HuH-7 (cell line): Measurements from ENCODE around the gene TCEANC2.
"Not testable (repeated sequence)": the region's sequence is repeated elsewhere in the genome, so short reads cannot be mapped to it uniquely, and the experiment has no call there.

Experiments used
- DNase-seq: peaks from one replicate; pipeline ENCODE4 v3.0.0; 2011; ENCODE audit warnings: low spot score

The TCEANC2 gene

GRCh38 chr1:54088385-54088784 is 35.0 kb downstream of the TCEANC2 start:
- DNase-seq, result no peak

GRCh38 chr1:54091666-54092065 is 38.3 kb downstream of the TCEANC2 start:
- no peak for DNase-seq

GRCh38 chr1:54094001-54094729 is 40.8 kb downstream of the TCEANC2 start:
- no peak for DNase-seq

DNA sequence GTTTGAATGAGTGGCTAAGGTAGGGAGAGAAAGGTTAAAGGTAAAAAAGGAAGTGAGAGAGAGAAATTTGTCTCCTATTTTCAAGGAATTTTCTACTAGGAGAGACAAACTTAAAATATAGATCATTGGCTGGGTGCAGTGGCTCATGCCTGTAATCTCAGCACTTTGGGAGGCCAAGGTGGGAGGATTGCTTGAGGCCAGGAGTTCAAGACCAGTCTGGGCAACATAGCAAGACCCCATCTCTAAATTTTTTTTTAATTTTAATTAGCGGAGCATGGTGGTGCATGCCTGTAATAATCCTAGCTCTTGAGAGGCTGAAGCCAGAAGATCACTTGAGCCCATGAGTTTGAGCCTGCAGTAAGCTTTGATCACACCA is 41.3 kb downstream of the TCEANC2 start:
- not testable (repeated sequence) for DNase-seq

- no peak for DNase-seq
Measured at GRCh38 chr1:54095546-54096226, 42.3 kb downstream of the TCEANC2 start.

DNA sequence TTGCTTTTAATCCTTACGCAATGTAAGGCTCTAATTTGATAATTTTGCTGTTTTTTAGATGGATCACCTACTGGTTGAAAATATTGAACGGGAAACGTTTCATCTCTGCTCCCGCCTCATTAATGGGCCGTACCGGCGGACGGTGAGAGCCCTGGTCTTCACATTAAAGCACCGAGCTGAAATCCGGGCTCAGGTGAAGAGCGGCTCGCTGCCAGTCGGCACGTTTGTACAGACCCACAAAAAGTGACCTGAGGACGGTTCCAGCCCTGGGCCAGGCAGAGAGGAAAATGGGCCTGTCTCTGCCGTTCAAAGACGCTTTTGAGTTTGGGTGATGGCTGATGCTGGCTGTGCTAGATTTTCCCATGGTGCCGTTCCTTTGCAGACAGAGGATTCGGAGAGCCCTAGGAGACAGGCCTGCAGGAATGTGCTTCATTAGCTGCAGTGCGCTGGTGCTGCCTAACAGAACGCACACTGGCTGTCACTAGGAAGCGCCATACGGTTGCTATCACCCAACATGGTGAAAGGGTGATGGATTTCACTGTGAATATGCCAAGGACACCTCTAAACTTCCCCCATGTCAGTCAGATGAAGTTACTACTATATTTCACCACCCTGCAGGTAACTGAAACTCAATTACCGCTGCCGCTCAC is 42.9 kb downstream of the TCEANC2 start:
- no peak for DNase-seq

DNA sequence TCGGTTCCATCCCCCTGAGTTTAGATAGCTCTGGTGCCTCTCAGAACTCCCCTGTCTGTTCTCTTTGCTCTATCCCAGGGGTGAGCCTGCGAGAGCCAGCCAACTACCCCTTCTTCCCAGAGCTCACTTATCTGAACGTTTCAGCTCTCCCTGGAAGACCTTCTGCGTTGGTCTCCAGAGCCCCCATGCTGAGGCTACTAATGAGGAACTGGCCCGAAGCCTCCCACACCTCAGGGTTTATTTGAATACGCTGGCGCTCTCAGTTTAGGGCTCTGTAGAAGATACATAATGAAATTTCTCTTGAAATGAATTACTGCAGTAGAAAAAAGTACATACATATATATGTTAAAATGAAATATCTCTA is 43.5 kb downstream of the TCEANC2 start:
- no peak for DNase-seq

GRCh38 chr1:54099061-54099610 is 45.7 kb downstream of the TCEANC2 start:
- no peak for DNase-seq

GRCh38 chr1:54100500-54100899 is 47.1 kb downstream of the TCEANC2 start:
- no peak for DNase-seq

- no peak for DNase-seq
Measured at GRCh38 chr1:54103414-54103813, 50.0 kb downstream of the TCEANC2 start.

- not testable (repeated sequence) for DNase-seq
Measured at GRCh38 chr1:54104613-54105012, 51.2 kb downstream of the TCEANC2 start.

DNA sequence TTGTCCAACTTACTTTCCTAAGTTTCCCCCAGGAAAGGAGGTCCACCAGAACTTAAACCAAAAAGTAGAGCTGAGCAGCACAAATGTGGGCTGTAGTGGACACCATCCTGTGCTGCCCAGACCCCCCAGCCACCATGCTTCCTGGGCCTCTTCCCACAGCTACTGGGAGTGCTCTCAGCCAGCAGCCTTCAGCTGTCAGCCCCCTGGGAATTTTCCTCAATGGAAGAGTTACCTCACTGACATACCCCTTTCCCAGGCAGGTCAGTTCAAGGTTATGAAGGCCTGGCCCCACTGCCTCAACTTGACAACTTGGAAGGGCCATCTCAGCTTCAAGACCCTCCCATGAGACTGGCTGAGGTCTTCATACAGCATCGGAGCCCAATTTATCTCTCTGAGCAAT is 51.7 kb downstream of the TCEANC2 start:
- no peak for DNase-seq

DNA sequence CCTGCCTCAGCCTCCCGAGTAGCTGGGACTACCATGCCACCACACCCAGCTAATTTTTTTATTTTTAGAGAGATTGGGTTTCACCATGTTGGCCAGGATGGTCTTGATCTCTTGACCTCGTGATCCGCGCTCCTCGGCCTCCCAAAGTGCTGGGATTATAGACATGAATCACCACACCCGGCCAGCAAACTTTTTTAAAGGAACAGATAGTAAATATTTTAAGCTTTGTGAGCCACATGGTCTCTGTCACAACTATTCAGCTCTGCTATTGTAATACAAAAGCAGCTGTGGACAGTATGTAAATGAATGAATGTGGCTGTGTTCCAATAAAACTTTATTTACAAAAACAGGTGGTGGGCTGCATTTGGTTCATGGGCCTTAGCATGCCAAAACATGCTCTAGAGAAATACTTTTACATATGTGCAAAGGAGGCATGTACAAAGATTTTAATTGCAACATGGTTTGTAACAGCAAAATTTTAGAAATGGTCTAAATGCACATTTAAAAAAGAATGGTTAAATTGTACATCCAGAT is 52.4 kb downstream of the TCEANC2 start:
- DNase-seq, result no peak

GRCh38 chr1:54107131-54107530 is 53.7 kb downstream of the TCEANC2 start:
- DNase-seq, result no peak

DNA sequence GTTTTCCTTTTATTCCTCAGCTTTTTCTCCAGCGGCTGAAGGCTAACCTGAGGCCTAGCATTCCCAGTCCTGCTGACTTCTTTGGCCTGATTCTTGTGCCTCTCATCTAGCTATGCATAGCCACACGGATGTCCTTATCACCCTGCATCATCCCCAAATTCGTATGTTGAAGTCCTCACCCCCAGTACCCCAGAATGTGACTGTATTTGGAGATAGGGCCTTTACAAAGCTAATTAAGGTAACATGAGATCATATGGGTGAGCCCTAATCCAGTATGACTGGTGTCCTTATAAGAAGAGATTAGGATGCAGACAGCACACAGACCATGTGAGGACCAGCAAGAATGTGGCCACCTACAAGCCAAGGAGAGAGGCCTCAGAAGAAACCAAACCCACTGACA is 54.7 kb downstream of the TCEANC2 start:
- DNase-seq, result no peak

DNA sequence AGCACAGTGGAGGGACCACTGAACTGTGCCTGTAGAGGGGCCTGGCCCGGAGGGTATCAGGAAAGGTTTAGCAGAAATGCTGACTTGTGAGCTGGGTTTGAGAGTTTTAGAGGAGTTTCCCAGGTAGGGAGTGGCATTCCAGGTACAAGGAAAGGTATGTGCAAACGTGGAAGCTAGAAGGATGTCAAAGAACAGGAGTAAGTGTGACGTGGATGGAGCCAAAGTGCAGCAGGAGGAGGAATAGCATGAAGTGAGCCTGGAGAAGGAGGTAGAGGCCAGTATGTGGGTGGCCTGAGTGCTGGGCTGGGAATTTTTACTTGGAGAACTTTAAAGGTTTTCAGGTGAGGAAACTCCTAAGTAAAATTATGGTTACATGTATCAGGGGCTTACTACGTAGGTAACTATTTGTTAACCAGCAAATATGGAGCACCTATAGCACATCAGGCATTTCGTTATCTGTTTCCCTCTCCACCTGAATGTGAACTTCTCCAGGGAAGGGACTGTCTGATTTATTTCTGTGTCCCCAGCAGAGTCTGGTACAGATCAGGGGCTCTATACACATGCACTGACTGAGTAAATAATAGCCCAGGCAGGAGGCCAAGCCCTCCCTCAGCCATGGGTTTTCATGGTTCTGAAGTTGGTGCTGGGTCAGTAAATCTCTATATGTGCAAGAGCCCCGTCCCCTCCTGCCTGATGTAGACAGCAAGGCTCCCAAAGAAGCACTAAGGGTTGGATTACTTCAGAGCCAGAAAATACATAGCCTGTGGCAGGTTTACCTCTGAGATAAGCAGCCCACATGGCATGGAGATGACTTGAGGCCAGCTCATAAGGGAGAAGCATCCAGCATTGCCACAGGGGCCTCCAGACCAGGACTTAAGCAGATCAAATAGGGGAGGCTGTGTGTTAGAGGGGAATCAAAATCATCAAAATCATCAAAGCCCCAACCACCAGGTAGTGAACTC is 56.0 kb downstream of the TCEANC2 start:
- DNase-seq, result no peak

DNA sequence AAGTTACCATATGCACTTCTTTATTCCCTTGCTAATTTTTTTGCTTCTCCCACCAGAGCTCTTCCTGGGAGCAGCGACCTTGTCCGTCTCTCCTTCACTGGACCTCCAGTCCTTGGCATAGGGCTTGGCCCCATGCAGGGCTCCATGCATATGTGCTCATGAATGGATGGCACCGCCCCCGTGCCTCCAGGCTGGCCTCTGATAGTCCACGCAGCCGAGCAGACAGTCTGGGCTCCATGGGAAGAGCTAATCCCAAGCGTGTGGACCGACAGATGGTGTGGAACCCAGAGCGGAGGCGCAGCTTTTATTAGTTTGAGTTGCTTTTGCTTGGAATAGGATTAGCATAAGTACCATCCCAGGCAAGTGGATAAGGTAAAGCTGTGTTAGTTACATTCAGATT is 57.6 kb downstream of the TCEANC2 start:
- DNase-seq, result no peak

GRCh38 chr1:54111624-54112023 is 58.2 kb downstream of the TCEANC2 start:
- no peak for DNase-seq

DNA sequence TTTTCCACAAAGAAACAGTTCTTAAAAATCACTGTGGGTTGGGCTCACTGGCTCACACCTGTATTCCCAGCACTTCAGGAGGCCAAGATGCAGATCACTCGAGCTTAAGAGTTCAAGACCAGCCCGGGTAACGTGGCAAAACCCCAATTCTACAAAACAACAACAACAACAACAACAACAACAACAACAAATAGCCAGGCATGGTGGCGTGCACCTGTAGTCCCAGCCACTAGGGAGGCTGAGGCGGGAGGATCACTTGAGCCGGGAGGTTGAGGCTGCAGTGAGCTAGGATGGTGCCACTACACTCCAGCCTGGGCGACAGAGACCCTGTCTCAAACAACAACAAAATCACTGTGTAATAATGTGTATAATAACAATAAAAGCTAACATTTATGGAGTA is 58.6 kb downstream of the TCEANC2 start:
- DNase-seq, result no peak

- DNase-seq, result no peak
Measured at GRCh38 chr1:54112705-54113368, 59.4 kb downstream of the TCEANC2 start.

GRCh38 chr1:54114001-54114400 is 60.6 kb downstream of the TCEANC2 start:
- no peak for DNase-seq
